ENCODE results near the gene ARID1B.

Gene ARID1B

DNA sequence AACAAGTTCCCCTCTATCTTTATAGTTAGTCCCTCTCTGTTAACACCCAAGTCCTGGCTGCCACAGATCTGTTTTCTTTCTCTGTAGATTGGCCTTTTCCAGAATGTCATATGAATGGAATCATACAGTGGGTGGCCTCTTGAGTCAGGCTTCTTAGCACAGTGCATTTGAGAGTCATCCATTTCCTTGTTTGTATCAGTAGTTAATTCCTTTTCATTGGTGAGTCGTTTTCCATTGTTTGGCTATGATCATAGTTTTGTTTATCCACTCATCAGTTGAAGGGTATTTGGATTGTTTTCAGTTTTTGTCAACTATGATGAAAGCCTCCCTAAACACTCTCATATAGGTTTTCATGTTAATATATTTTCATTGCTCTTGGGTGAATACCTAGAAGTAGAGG is 248.3 kb downstream of the ARID1B start:
- no peak overlapping the region for H3K27ac ChIP-seq (ENCODE audit: low read depth, low read length)
- H3K36me3 ChIP-seq (ENCODE audit: low read length), result no peaks in the 10 kb centered on the region
- no peak overlapping the region for H3K4me2 ChIP-seq (ENCODE audit: low read depth, low read length, poor library complexity, severe bottlenecking)
- TF ChIP-seq EZH2phosphoT487 (conservative IDR thresholded peaks at IDR 0.05; ENCODE audit: low read length), result no peak
- TF ChIP-seq, protein P1, sequence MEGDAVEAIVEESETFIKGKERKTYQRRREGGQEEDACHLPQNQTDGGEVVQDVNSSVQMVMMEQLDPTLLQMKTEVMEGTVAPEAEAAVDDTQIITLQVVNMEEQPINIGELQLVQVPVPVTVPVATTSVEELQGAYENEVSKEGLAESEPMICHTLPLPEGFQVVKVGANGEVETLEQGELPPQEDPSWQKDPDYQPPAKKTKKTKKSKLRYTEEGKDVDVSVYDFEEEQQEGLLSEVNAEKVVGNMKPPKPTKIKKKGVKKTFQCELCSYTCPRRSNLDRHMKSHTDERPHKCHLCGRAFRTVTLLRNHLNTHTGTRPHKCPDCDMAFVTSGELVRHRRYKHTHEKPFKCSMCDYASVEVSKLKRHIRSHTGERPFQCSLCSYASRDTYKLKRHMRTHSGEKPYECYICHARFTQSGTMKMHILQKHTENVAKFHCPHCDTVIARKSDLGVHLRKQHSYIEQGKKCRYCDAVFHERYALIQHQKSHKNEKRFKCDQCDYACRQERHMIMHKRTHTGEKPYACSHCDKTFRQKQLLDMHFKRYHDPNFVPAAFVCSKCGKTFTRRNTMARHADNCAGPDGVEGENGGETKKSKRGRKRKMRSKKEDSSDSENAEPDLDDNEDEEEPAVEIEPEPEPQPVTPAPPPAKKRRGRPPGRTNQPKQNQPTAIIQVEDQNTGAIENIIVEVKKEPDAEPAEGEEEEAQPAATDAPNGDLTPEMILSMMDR (IDR thresholded peaks at IDR 0.05; ENCODE audit: insufficient read depth, low read length, poor library complexity, severe bottlenecking), result no peak
- no peak overlapping the region for H2AFZ ChIP-seq (ENCODE audit: low read depth, low read length, severe bottlenecking)
- no peaks in the 10 kb centered on the region for H3K9me2 ChIP-seq (replicated peaks; ENCODE audit: insufficient read depth, low read length)
- no peaks in the 10 kb centered on the region for H3K27me3 ChIP-seq (ENCODE audit: low read length)
- peaks cover 5% of the 10 kb centered on the region; the same call in 1 of the 2 replicates for H4K20me1 ChIP-seq (ENCODE audit: low read depth, low read length)
- no peak overlapping the region for H3K9ac ChIP-seq (ENCODE audit: low read length)
- H3K79me2 ChIP-seq (ENCODE audit: insufficient read depth, low read length), result peaks cover 48% of the 10 kb centered on the region
- no peak overlapping the region for H3K4me3 ChIP-seq (ENCODE audit: insufficient read depth, low read length, poor library complexity, severe bottlenecking)
- H3K9me3 ChIP-seq (ENCODE audit: insufficient read depth, low read length), result no peaks in the 10 kb centered on the region
- H3F3A ChIP-seq (ENCODE audit: insufficient read depth), result peaks cover 12% of the 10 kb centered on the region

DNA sequence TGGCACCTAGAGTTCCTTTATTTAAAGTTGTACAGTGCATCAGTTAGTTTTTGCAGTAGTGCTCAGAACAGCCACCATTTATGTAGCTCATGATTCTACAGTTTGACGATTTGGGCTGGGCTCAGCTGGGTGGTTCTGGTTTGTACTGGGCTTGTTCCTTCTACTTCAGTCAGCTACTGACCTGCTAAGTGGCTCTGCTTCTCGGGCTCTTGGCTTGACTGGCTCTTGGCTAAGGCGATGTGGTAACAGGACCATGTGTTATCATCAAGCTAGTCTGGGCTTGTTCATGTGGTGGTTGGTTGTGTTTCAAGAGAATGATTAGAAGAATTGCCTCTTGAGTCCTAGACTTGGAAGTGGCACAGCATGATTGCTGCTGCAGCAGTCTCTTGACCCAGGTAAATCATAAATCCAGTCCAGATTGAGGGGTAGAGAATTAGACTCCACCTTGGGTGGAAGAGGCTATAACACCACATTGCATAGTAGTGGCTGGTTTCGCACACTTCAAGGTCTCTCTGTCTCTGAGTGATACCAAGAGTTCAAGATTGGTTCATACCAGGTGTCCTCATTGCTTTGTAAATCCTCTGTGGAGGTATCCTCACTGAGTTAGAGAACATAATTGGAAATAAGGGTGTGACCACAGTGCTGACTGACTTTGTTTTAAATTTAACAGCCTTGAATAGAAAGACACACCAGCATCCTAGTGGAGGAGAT is 253.0 kb downstream of the ARID1B start:
- H2AFZ ChIP-seq (ENCODE audit: low read depth, low read length, severe bottlenecking), result no peak overlapping the region
- H3K4me3 ChIP-seq (ENCODE audit: insufficient read depth, low read length, poor library complexity, severe bottlenecking), result no peak overlapping the region
- H3K9ac ChIP-seq (ENCODE audit: low read length), result no peak overlapping the region
- no peaks in the 10 kb centered on the region for H3K9me3 ChIP-seq (ENCODE audit: insufficient read depth, low read length)
- no peaks in the 10 kb centered on the region for H4K20me1 ChIP-seq (ENCODE audit: low read depth, low read length)
- H3K4me2 ChIP-seq (ENCODE audit: low read depth, low read length, poor library complexity, severe bottlenecking), result no peak overlapping the region
- H3K27ac ChIP-seq (ENCODE audit: low read depth, low read length), result no peak overlapping the region
- no peaks in the 10 kb centered on the region for H3K27me3 ChIP-seq (ENCODE audit: low read length)
- H3K79me2 ChIP-seq (ENCODE audit: insufficient read depth, low read length), result peaks cover 55% of the 10 kb centered on the region
- H3K9me2 ChIP-seq (replicated peaks; ENCODE audit: insufficient read depth, low read length), result no peaks in the 10 kb centered on the region
- H3F3A ChIP-seq (ENCODE audit: insufficient read depth), result peaks cover 23% of the 10 kb centered on the region; the same call in 1 of the 2 replicates
- no peak for TF ChIP-seq EZH2phosphoT487 (conservative IDR thresholded peaks at IDR 0.05; ENCODE audit: low read length)
- no peaks in the 10 kb centered on the region for H3K36me3 ChIP-seq (ENCODE audit: low read length)

DNA sequence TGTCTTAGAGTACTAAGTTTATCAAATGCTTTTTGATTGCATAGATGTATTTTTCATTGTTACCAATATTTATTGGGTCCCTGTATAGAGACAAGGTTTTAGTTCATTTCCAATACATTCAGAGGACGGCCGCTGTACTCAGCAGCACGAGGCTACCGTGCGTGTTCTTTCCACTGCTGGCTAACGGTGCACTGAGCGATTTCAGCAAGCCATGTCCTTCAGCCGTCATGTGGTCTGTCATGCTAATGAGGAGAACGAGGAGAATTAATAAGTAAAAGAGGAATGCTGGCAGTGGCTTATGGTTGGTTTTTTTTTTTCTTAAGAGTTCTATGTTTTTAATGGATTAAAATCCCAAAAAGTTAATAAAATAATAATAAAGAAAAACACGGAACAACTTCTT is 253.6 kb downstream of the ARID1B start:
- no peak overlapping the region for H3K4me2 ChIP-seq (ENCODE audit: low read depth, low read length, poor library complexity, severe bottlenecking)
- H3K9me3 ChIP-seq (ENCODE audit: insufficient read depth, low read length), result no peaks in the 10 kb centered on the region
- H2AFZ ChIP-seq (ENCODE audit: low read depth, low read length, severe bottlenecking), result no peak overlapping the region
- no peak for TF ChIP-seq EZH2phosphoT487 (conservative IDR thresholded peaks at IDR 0.05; ENCODE audit: low read length)
- TF ChIP-seq, protein P1 (IDR thresholded peaks at IDR 0.05; ENCODE audit: insufficient read depth, low read length, poor library complexity, severe bottlenecking), result no peak
- H3K9ac ChIP-seq (ENCODE audit: low read length), result no peak overlapping the region
- H3K9me2 ChIP-seq (replicated peaks; ENCODE audit: insufficient read depth, low read length), result no peaks in the 10 kb centered on the region
- no peak overlapping the region for H3K27ac ChIP-seq (ENCODE audit: low read depth, low read length)
- no peaks in the 10 kb centered on the region for H3K27me3 ChIP-seq (ENCODE audit: low read length)
- peaks cover 52% of the 10 kb centered on the region for H3K79me2 ChIP-seq (ENCODE audit: insufficient read depth, low read length)
- peaks cover 23% of the 10 kb centered on the region; the same call in 1 of the 2 replicates for H3F3A ChIP-seq (ENCODE audit: insufficient read depth)
- no peaks in the 10 kb centered on the region for H3K36me3 ChIP-seq (ENCODE audit: low read length)
- no peak overlapping the region for H3K4me3 ChIP-seq (ENCODE audit: insufficient read depth, low read length, poor library complexity, severe bottlenecking)
- no peaks in the 10 kb centered on the region for H4K20me1 ChIP-seq (ENCODE audit: low read depth, low read length)

DNA sequence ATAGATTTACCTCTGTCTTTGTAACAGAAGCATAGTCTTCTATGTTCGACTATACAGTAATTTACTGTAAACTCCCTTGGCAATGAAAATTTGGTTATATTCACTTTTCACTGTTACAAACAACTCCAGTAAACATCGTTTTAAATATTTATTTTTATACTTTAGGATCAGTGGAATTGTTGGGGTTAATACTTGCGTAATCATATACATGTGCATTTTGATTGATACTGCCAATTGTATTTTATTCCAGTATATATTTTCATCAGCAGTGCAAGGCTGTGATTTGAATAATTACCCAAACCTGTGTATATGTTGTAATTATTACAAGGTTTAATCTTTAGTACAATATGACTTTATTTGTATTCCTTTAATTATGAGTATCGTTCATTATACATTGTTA is 255.7 kb downstream of the ARID1B start:
- H3K9ac ChIP-seq (ENCODE audit: low read length), result peak overlapping the region; percentile 48
- peak overlapping the region; percentile 9 for H2AFZ ChIP-seq (ENCODE audit: low read depth, low read length, severe bottlenecking)

More for the DNA sequence above, 255.7 kb downstream of the ARID1B start:
- no peaks in the 10 kb centered on the region for H4K20me1 ChIP-seq (ENCODE audit: low read depth, low read length)
- peak overlapping the region; percentile 45 for H3K27ac ChIP-seq (ENCODE audit: low read depth, low read length)
- no peaks in the 10 kb centered on the region for H3K27me3 ChIP-seq (ENCODE audit: low read length)
- H3K79me2 ChIP-seq (ENCODE audit: insufficient read depth, low read length), result peaks cover 42% of the 10 kb centered on the region
- TF ChIP-seq, protein P1 (IDR thresholded peaks at IDR 0.05; ENCODE audit: insufficient read depth, low read length, poor library complexity, severe bottlenecking), result no peak
- TF ChIP-seq EZH2phosphoT487 (conservative IDR thresholded peaks at IDR 0.05; ENCODE audit: low read length), result no peak
- H3K9me3 ChIP-seq (ENCODE audit: insufficient read depth, low read length), result no peaks in the 10 kb centered on the region
- H3K9me2 ChIP-seq (replicated peaks; ENCODE audit: insufficient read depth, low read length), result no peaks in the 10 kb centered on the region
- no peaks in the 10 kb centered on the region for H3K36me3 ChIP-seq (ENCODE audit: low read length)
- H3K4me3 ChIP-seq (ENCODE audit: insufficient read depth, low read length, poor library complexity, severe bottlenecking), result peak overlapping the region; percentile 60
- H3K4me2 ChIP-seq (ENCODE audit: low read depth, low read length, poor library complexity, severe bottlenecking), result peak overlapping the region; percentile 100
- peaks cover 19% of the 10 kb centered on the region; the same call in 1 of the 2 replicates for H3F3A ChIP-seq (ENCODE audit: insufficient read depth)
